ENCODE measurements around the gene NDUFA13. TPM values are rescaled to one million over a fixed set of nuclear protein-coding genes. Genes with fewer than 3 reads are reported as not detected.

NDUFA13 gene
- total RNA-seq, 3 donors from 2014 or later = 97.3 to 134 (median 99.2) TPM

GRCh38 chr19:19553670-19554069, 37.6 kb downstream of the NDUFA13 start:
- Histone ChIP-seq H3K36me3 (no peaks in the 10 kb centered on the region), H3K4me3 (no peak overlapping the region), H3K4me1 (no peaks in the 10 kb centered on the region), H3K9me3 (no peaks in the 10 kb centered on the region), H3K27ac (no peak overlapping the region), H3K27me3 (peaks cover 0 to 3% of the 10 kb centered on the region in 2 donors)
- TF ChIP-seq POLR2AphosphoS5 (IDR thresholded peaks at IDR 0.05) = no peak
- TF ChIP-seq POLR2A (IDR thresholded peaks at IDR 0.05) = no peak
- TF ChIP-seq CTCF (IDR thresholded peaks at IDR 0.05) = no peak
- intact Hi-C loops (cut with DNase I; ENCODE audit: low total_unique reads) = no loop called here
- DNase-seq (ENCODE audit: low spot score in 2 of 2) = no peak

GRCh38 chr19:19554074-19555023, 38.3 kb downstream of the NDUFA13 start:
- no peak for DNase-seq (ENCODE audit: low spot score in 2 of 2)
- intact Hi-C loops (cut with DNase I; ENCODE audit: low total_unique reads) = no loop called here
- Histone ChIP-seq H3K4me3 (no peak overlapping the region), H3K36me3 (no peaks in the 10 kb centered on the region), H3K27ac (no peak overlapping the region), H3K27me3 (peaks cover 0 to 1% of the 10 kb centered on the region in 2 donors), H3K4me1 (no peaks in the 10 kb centered on the region), H3K9me3 (no peaks in the 10 kb centered on the region)
- TF ChIP-seq POLR2AphosphoS5 (IDR thresholded peaks at IDR 0.05) = no peak
- TF ChIP-seq CTCF (IDR thresholded peaks at IDR 0.05) = peak in 2 of 3 donors; percentile 33 to 34
- TF ChIP-seq POLR2A (IDR thresholded peaks at IDR 0.05) = no peak

GRCh38 chr19:19558055-19558454, 42.0 kb downstream of the NDUFA13 start:
- intact Hi-C loops (cut with DNase I; ENCODE audit: low total_unique reads) = no loop called here
- no peaks in the 10 kb centered on the region for H3K36me3 ChIP-seq
- TF ChIP-seq POLR2A (IDR thresholded peaks at IDR 0.05) (no peak), CTCF (IDR thresholded peaks at IDR 0.05) (no peak), POLR2AphosphoS5 (IDR thresholded peaks at IDR 0.05) (no peak)
- no peak overlapping the region for H3K4me3 ChIP-seq
- H3K4me1 ChIP-seq = no peaks in the 10 kb centered on the region
- DNase-seq (ENCODE audit: low spot score in 2 of 2) = no peak
- H3K27me3 ChIP-seq = no peaks in the 10 kb centered on the region
- H3K9me3 ChIP-seq = no peaks in the 10 kb centered on the region
- H3K27ac ChIP-seq = no peak overlapping the region

- TF ChIP-seq POLR2A (IDR thresholded peaks at IDR 0.05) (no peak), CTCF (IDR thresholded peaks at IDR 0.05) (no peak), POLR2AphosphoS5 (IDR thresholded peaks at IDR 0.05) (no peak)
- Histone ChIP-seq H3K9me3 (no peaks in the 10 kb centered on the region), H3K36me3 (no peaks in the 10 kb centered on the region), H3K27ac (no peak overlapping the region), H3K4me1 (no peaks in the 10 kb centered on the region), H3K4me3 (no peak overlapping the region), H3K27me3 (no peaks in the 10 kb centered on the region)
- intact Hi-C loops (cut with DNase I; ENCODE audit: low total_unique reads) = no loop called here
- DNase-seq (ENCODE audit: low spot score in 2 of 2) = no peak
These were observed 42.6 kb downstream of the NDUFA13 start for GRCh38 chr19:19558636-19559035.

GRCh38 chr19:19559931-19560330, 43.9 kb downstream of the NDUFA13 start:
- no peak for DNase-seq (ENCODE audit: low spot score in 2 of 2)
- H3K4me3 ChIP-seq = no peak overlapping the region
- no peak for TF ChIP-seq POLR2A (IDR thresholded peaks at IDR 0.05)
- TF ChIP-seq POLR2AphosphoS5 (IDR thresholded peaks at IDR 0.05) = no peak
- TF ChIP-seq CTCF (IDR thresholded peaks at IDR 0.05) = no peak
- intact Hi-C loops (cut with DNase I; ENCODE audit: low total_unique reads) = no loop called here
- H3K27ac ChIP-seq = no peak overlapping the region
- H3K9me3 ChIP-seq = no peaks in the 10 kb centered on the region
- H3K36me3 ChIP-seq = no peaks in the 10 kb centered on the region
- H3K4me1 ChIP-seq = no peaks in the 10 kb centered on the region
- no peaks in the 10 kb centered on the region for H3K27me3 ChIP-seq
